Dendritic cell treated with granulocyte-macrophage colony-stimulating factor and Interleukin-4, amounts not matched to agents 40 ng/mL and 50 ng/mL, for 4 days (primary cell): ENCODE measurements around the gene PHKG1.
A peak's percentile ranks its signal among the peaks of the same experiment; 100 is the strongest.
"Not testable (repeated sequence)": the region's sequence is repeated elsewhere in the genome, so short reads cannot be mapped to it uniquely, and the experiment has no call there.

Experiments
- H3K27ac Mint-ChIP-seq: one replicate; pipeline ENCODE4 v1.8.0; 2022; ENCODE audit warnings: mild to moderate bottlenecking, mixed read lengths
- H3K27me3 Mint-ChIP-seq: one replicate; pipeline ENCODE4 v1.8.0; 2022; ENCODE audit warnings: mild to moderate bottlenecking, mixed read lengths
- H3K36me3 Mint-ChIP-seq: one replicate; pipeline ENCODE4 v1.8.0; 2022; ENCODE audit warnings: low read depth, mixed read lengths
- H3K4me1 Mint-ChIP-seq: one replicate; pipeline ENCODE4 v1.8.0; 2022; ENCODE audit warnings: low read depth, mixed read lengths
- H3K4me3 Mint-ChIP-seq: one replicate; pipeline ENCODE4 v1.8.0; 2022; ENCODE audit warnings: mild to moderate bottlenecking, moderate library complexity, mixed read lengths
- H3K9me3 Mint-ChIP-seq: one replicate; pipeline ENCODE4 v1.8.0; 2022; ENCODE audit warnings: mixed read lengths
- intact Hi-C: fragments of 100-400 bp; cut with micrococcal nuclease; formaldehyde crosslinking; loops from one replicate; pipeline ENCODE4 v1.15.0; 2022

PHKG1 gene

DNA sequence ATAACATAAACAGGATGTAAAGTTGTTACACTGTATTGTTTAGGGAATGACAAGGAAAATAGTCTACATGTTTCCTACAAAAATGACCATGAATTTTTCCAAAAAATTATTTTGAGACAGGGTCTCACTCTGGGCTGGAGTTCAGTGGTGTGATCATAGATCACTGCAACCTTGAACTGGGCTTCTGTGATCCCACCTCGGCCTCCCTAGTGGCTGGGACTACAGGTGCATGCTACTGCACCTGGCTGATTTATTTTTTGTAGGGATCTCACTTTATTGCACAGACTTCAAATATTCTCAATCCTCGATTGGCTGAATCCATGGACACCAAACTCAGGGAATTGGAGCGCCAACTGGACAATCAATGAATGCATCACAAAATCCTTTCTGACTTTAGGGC lies 6.9 kb upstream of the PHKG1 start:
- Mint-ChIP-seq H3K4me3 (no peak overlapping the region), H3K4me1 (no peaks in the 10 kb centered on the region), H3K27me3 (no peaks in the 10 kb centered on the region), H3K9me3 (no peaks in the 10 kb centered on the region), H3K36me3 (peaks cover 63% of the 10 kb centered on the region), H3K27ac (no peak overlapping the region)
- intact Hi-C loops = no loop called here

DNA sequence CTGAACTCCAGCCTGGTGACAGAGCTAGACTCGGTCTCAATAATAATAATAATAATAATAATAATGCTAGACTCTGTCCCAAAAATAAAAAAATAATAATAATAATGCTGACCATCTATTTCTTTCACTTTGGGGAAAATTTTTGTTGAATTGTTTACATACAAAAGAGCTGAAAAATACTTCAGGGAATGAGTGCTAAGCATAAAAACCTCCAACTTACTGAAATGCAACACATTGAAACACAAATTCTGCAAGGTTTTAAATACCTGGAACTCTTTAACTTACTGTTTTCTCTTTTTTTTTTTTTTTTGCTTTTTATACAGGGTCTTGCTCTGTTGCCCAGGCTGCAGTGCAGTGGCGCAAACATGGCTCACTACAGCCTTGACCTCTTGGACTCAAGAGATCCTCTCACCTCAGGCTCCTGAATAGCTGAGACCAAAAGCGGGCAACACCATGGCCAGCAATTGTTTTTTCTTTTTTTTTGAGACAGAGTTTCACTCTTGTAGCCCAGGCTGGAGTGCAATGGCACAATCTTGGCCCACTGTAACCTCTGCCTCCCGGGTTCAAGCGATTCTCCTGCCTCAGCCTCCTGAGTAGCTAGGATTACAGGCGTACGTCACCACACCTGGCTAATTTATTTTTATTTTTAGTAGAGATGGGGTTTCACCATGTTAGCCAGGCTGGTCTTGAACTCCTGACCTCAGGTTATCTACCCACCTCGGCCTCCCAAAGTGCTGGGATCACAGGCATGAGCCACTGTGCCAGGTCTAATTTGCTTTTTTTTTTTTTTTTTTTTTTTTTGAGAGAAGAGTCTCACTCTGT lies 5.6 kb upstream of the PHKG1 start:
- H3K9me3 Mint-ChIP-seq, intact Hi-C loops, H3K4me3 Mint-ChIP-seq, H3K27ac Mint-ChIP-seq, H3K27me3 Mint-ChIP-seq, H3K4me1 Mint-ChIP-seq: not testable (repeated sequence)
- H3K36me3 Mint-ChIP-seq = peaks cover 50% of the 10 kb centered on the region

DNA sequence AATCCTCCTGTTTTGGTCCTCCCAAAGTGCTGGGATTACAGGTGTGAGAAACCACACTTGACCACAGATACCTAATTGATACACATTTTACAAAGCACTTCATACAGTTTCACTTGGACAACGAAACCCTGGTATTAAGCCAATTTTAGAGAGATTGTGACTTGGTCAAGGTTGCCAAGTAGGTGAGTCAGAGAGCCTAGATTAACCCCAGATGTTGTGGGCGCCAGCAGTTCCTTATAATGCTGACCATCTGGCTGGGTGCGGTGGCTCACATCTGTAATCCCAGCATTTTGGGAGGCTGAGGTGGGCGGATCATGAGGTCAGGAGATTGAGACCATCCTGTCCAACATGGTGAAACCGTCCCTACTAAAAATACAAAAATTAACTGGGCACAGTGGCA lies 4.9 kb upstream of the PHKG1 start:
- Mint-ChIP-seq H3K27me3 (no peaks in the 10 kb centered on the region), H3K27ac (no peak overlapping the region), H3K9me3 (no peaks in the 10 kb centered on the region), H3K4me3 (no peak overlapping the region), H3K4me1 (no peaks in the 10 kb centered on the region), H3K36me3 (peaks cover 44% of the 10 kb centered on the region)
- intact Hi-C loops = no loop called here

DNA sequence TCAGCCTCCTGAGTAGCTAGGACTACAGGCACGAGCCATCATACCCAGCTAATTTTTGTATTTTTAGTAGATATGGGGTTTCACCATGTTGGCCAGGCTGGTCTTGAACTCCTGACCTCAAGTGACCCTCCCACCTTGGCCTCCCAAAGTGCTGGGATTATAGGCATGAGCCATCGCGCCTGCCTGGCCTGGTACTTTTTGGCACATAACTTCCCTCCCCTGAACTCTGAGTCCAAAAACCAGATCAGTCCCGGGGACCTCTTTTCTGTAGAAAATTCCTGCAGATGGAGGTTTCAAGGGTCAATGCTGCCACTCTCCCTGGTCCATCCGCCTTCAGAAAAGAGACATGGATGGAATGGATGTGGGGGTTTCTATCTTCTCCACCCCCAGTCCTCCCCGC lies 364 bp downstream of the PHKG1 start:
- peaks cover 26% of the 10 kb centered on the region for H3K36me3 Mint-ChIP-seq
- H3K9me3 Mint-ChIP-seq, H3K27me3 Mint-ChIP-seq, H3K4me1 Mint-ChIP-seq, intact Hi-C loops, H3K4me3 Mint-ChIP-seq, H3K27ac Mint-ChIP-seq: not testable (repeated sequence)

DNA sequence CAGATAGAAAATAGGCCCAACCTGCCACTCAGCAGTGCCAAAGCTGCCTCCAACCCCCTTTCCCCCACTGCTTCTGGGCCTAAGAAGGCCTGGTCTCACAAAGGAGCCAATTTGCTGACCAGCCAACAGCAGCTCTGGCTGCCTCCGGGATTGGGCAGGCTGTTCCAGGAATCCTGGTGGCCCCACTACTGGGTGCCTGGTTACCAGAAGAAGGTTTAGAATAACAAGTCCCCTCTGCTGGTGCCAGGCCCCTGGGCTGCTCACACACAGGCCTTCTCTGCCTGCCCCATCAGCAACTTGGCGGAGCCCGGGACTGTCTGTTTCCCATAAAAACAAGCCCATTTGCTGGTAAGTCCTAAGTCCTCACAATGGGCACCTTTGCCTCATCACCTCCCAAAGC lies 1.2 kb downstream of the PHKG1 start:
- intact Hi-C loops = no loop called here
- no peak overlapping the region for H3K27ac Mint-ChIP-seq
- H3K27me3 Mint-ChIP-seq = no peaks in the 10 kb centered on the region
- H3K4me1 Mint-ChIP-seq = no peaks in the 10 kb centered on the region
- no peaks in the 10 kb centered on the region for H3K9me3 Mint-ChIP-seq
- H3K36me3 Mint-ChIP-seq = peaks cover 34% of the 10 kb centered on the region
- H3K4me3 Mint-ChIP-seq = no peak overlapping the region

DNA sequence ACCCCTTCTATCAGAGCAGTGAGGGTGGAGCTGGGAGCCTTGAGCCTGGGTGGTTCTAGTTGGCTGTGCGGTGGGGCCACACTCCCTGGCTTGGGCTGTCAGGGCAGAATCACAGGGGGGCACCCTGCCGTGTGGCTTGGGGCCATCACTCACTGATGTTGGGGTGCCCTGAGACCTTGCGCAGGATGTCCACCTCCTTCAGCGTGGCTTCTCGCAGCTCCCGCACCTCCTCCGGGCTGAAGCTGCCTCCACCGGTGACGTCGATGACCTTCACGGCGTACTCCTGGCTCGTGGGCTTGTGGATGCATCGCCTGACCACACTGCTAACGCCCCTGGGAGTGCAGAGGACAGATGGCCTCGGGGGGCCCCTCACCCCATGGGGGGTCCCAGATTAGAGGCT lies 5.3 kb downstream of the PHKG1 start:
- Mint-ChIP-seq H3K4me3 (no peak overlapping the region), H3K36me3 (peaks cover 64% of the 10 kb centered on the region), H3K27me3 (no peaks in the 10 kb centered on the region), H3K9me3 (no peaks in the 10 kb centered on the region), H3K4me1 (no peaks in the 10 kb centered on the region), H3K27ac (no peak overlapping the region)
- intact Hi-C loops = no loop called here

DNA sequence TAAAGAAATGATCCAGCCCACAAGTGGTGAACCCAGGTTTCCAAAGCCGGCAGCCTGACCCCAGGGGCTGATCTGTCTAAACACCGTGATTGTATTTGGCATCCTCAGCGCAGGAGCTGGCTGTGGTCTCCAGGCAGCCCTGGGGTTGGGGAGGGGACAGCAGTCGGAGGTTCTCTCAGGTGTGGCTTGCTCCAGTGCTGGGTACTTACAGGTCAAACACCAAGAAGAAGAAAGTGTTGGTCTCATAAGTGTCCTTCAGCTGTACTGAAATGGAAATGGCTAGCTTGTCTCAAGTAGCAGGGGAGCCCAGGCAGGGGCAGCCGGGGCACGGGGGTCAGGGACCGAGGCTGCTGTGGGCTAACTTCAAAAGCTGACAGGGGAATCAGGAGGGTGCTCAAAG lies 6.0 kb downstream of the PHKG1 start:
- H3K36me3 Mint-ChIP-seq = peaks cover 71% of the 10 kb centered on the region
- intact Hi-C loops = no loop called here
- no peaks in the 10 kb centered on the region for H3K27me3 Mint-ChIP-seq
- no peaks in the 10 kb centered on the region for H3K9me3 Mint-ChIP-seq
- H3K27ac Mint-ChIP-seq = no peak overlapping the region
- H3K4me3 Mint-ChIP-seq = no peak overlapping the region
- H3K4me1 Mint-ChIP-seq = no peaks in the 10 kb centered on the region

DNA sequence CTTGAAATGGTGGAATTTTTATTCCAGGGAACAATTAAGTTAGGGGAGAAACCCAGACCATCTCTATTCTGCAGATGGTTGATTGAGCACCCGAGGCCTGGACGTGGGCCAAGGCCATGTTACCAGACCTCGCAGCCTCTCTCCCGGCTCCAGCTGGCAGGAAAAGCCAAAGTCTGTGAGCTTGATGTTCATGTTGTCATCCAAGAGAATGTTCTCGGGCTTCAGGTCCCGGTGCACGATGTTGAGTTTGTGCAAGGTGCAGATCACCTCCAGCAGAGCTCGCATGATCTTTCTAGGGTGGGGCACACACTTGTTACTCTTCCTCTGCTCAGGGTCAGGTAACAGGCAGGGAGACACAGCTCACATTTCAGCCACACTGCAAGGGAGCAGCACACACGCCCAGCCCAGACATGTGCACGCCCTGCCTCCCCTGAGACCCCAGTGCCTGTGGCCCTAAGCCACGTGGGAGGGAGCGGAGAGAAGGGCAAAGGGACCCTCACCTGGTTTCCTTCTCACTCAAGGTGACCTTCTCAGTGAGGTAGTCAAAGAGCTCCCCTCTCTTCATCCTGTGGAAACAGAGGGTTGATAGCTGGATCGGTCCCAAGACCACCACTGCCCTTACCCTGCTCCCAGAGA lies 9.5 kb downstream of the PHKG1 start:
- intact Hi-C loops = loop anchor here (5.0 kb wide), 1 partner anchor 806 kb away; no protein-coding TSS in a partner anchor
- no peaks in the 10 kb centered on the region for H3K27me3 Mint-ChIP-seq
- no peak overlapping the region for H3K27ac Mint-ChIP-seq
- no peaks in the 10 kb centered on the region for H3K4me1 Mint-ChIP-seq
- peaks cover 93% of the 10 kb centered on the region for H3K36me3 Mint-ChIP-seq
- H3K4me3 Mint-ChIP-seq = no peak overlapping the region
- H3K9me3 Mint-ChIP-seq = no peaks in the 10 kb centered on the region

DNA sequence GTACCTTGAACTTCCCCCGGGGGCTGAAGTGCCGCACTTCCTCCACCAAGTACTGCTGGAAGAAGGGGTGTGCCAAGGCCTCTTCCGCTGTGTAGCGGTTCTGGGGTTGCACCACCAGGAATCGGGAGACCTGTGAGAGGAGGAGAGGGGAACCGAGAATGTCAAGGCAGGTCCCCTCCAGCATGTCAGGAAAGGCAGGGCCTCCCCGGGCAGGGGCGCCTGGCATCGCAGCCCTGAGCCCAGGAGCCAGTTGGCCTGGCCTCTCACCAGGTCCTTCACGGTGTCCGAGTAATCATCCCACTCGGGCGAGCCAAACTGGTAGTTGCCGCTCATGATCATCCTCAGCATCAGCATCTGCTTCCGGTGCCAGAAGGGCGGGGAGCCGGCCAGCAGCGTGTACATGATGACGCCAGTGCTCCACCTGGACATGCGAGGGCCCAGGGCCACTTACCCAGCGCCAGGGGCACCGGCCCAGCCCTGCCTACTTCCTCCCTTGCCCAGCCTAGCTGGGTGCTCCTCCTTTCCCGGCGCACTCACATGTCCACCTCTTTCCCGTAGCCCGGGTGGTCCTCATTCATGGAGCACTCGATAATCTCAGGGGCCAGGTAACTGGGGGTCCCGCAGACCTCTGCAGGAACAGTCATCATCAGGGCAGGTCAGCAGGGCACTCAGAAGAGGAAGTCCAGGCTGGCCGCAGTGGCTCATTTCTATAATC lies 11.0 kb downstream of the PHKG1 start:
- H3K4me3 Mint-ChIP-seq = no peak overlapping the region
- H3K27me3 Mint-ChIP-seq = no peaks in the 10 kb centered on the region
- H3K9me3 Mint-ChIP-seq = no peaks in the 10 kb centered on the region
- intact Hi-C loops = loop anchor here (5.0 kb wide), 1 partner anchor 804 kb away; no protein-coding TSS in a partner anchor
- H3K27ac Mint-ChIP-seq = no peak overlapping the region
- no peaks in the 10 kb centered on the region for H3K4me1 Mint-ChIP-seq
- peaks cover 92% of the 10 kb centered on the region for H3K36me3 Mint-ChIP-seq

DNA sequence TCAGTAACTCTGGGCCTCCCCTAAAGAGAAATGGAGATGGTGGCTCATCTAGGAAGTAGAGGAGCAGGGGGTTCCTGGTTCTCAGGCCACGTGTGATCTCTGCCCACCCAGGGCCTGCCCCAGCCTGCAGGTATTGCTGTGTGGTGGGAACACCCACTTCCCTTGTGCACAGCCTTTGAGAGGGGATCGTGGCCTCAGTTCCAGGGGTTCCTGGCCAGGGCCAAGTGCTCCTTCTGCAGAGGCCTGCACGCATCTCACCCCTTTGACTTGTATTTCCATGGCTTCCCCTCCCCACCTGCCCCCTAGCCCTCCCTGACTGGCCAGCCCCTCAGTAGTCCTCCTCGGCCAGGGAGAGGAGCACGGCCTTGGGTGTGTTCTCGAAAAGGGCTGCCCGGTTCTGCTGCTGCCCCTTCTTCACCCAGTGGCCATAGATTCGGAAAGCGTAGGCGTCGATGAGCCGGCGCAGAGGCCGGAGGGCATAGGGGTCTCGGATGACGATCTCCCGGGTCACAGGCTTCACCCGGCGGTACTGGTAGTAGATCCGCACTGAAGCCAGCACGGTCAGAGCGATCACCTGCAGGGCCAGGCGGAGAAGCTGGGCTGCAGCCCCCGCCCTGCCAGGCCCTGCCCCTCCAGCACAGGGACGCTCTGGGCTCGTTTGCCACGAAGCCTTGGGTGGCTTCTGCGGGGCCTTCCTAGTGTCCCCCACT lies 11.9 kb downstream of the PHKG1 start:
- not testable (repeated sequence) for H3K4me3 Mint-ChIP-seq, H3K9me3 Mint-ChIP-seq, H3K27me3 Mint-ChIP-seq, H3K4me1 Mint-ChIP-seq
- Mint-ChIP-seq H3K36me3 (peaks cover 90% of the 10 kb centered on the region), H3K27ac (peak overlapping the region; percentile 7)
- intact Hi-C loops = loop anchor here (5.0 kb wide), 1 partner anchor 804 kb away; no protein-coding TSS in a partner anchor

DNA sequence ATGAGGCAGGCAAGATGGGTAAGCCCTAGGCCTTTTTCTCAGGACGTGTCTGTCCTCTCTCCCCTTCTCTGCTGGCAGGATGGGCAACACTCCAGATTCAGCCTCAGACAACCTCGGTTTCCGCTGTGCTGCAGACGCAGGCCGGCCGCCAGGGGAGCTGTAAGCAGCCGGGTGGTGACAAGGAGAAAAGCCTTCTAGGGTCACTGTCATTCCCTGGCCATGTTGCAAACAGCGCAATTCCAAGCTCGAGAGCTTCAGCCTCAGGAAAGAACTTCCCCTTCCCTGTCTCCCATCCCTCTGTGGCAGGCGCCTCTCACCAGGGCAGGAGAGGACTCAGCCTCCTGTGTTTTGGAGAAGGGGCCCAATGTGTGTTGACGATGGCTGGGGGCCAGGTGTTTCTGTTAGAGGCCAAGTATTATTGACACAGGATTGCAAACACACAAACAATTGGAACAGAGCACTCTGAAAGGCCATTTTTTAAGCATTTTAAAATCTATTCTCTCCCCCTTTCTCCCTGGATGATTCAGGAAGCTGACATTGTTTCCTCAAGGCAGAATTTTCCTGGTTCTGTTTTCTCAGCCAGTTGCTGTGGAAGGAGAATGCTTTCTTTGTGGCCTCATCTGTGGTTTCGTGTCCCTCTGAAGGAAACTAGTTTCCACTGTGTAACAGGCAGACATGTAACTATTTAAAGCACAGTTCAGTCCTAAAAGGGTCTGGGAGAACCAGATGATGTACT lies 13.1 kb downstream of the PHKG1 start:
- intact Hi-C loops = loop anchor here (5.0 kb wide), 1 partner anchor 802 kb away; no protein-coding TSS in a partner anchor
- Mint-ChIP-seq H3K27ac (no peak overlapping the region), H3K4me3 (no peak overlapping the region), H3K36me3 (peaks cover 93% of the 10 kb centered on the region), H3K27me3 (no peaks in the 10 kb centered on the region), H3K9me3 (no peaks in the 10 kb centered on the region), H3K4me1 (no peaks in the 10 kb centered on the region)

DNA sequence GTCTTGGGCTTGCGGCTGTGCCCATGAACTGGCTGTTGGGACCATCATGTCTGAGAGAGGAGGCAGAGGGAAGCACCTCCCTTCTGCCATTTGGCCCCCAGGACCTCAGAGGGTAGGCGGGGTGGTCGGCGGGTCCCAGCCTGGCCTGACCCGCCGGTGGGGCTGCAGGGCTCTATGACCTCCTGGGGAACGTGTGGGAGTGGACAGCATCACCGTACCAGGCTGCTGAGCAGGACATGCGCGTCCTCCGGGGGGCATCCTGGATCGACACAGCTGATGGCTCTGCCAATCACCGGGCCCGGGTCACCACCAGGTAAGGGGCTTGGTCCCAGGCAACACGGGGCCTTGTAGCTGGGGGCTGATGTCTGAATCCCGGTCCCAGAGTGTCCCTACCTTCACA lies 14.6 kb downstream of the PHKG1 start:
- intact Hi-C loops = no loop called here
- Mint-ChIP-seq H3K36me3 (peaks cover 95% of the 10 kb centered on the region), H3K27ac (no peak overlapping the region), H3K4me3 (no peak overlapping the region), H3K27me3 (no peaks in the 10 kb centered on the region), H3K4me1 (peaks cover 6% of the 10 kb centered on the region), H3K9me3 (no peaks in the 10 kb centered on the region)

DNA sequence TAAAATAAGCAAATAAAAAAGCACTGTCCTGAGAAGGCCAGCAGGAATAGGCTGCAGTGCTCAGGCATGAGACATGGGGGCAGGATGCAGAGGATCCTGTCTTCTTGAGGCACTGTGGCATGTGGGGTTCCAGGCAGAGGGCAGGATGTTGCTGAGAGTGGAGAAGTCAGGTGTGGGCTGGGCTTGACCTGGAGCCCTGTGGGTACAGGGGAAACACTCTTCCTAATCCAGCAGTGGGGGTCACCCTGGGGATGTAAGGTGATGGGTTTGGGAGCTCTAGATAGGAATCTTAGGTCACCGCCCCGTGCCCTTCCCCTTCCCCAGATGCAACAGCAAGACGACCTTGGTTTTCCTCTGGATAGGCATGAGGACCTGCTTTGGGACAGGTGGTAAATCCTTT lies 15.1 kb downstream of the PHKG1 start:
- no peak overlapping the region for H3K4me3 Mint-ChIP-seq
- H3K27ac Mint-ChIP-seq = no peak overlapping the region
- peaks cover 95% of the 10 kb centered on the region for H3K36me3 Mint-ChIP-seq
- H3K9me3 Mint-ChIP-seq = no peaks in the 10 kb centered on the region
- H3K4me1 Mint-ChIP-seq = peaks cover 6% of the 10 kb centered on the region
- intact Hi-C loops = no loop called here
- H3K27me3 Mint-ChIP-seq = no peaks in the 10 kb centered on the region
